Daoy (cell line): Measurements from ENCODE around the gene RHBG. TPM values are rescaled to one million over a fixed set of nuclear protein-coding genes. Genes with fewer than 3 reads are reported as not detected.

Source experiments
- DNase-seq: peaks from one replicate; pipeline ENCODE4 v3.0.0-alpha.2; 2015; ENCODE audit warnings: low read depth
- total RNA-seq: library from RNA; depleted of rRNA; stranded (reverse); fragments of >200 nt; shearing (Covaris generic); gene quantifications from 2 replicates; pipeline ENCODE4 v1.2.3, GENCODE V29; 2014

RHBG gene
- total RNA-seq, 1 experiment from 2014 or later: 0.06 TPM

DNA sequence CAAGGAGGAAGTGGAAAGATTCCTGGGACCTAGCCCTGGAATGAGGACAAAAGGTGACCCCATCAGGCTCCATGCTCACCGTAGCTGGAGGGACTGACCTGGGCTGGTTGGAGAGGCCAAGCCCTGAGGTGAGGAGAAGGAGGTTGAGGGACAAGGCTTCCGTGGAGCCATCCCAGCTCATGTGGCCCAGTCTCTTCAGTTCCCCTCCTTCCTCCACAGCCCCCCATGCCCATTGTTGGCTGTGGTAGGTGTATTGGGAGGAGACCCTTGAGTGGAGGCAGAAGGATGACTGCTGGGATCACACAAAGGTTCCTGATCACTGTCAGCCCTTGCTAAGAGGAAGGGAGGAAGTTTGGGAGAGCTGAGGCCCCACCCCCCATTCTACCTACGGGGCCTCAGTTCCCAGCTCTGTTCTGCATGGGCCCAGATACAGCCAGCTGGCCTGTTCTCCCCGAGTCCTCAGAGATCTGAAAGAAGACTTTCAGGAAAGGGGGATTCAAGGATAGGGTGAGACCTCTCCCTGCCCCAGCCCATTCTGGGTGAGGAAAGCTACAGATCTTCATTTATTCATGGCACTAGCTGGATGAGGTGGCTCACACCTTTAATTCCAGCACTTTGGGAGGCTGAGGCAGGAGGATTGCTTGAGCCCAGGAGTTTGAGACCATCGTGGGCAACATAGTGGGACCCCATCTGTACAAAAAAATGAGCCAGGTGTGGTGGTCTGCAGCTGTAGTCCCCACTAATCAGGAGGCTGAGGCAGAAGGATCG, 17.3 kb downstream of the RHBG start:
- no peak for DNase-seq

DNA sequence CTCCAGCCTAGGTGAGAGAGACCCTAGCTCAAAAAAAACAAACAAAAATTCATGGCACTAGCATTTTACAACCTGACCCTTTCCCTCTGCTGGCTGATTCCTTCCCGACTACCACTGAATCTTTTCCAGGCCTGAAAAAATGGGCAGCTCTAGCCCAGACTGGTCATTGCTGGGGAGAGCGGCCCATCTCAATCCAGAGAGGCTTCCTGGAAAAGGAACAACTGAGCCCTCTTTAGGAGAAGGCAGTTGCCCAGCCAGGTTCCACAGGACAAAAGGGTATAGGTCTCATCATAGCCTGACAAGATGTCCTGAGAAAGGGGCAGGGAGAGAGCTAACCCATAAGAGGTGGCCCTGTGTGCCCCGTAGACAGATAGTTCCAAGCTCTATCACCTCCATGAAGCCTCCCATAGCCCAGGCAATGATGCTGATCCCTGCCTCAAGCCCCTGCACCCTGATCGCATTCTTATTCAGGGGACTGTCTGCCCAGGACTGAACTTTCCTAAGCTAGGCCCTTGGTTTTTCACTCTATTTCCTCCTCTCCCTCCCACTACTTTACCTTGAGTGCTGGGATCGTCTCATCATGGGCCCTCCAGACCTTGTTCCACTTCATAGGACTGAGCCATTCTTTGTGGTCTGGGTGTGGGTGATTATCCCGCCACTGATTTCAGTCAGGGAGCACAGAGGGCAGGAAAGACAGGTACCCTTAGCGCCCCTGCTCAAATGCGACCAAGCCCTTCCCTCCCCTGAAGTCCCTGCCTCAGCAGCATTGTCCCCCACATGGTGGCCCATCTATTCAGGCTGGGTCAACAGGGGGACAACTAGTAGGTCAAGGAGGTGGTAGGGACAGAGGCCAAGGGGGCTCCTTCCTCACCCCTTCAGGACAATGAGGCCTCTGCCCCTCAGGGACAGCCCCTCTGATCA, 18.2 kb downstream of the RHBG start:
- no peak for DNase-seq

DNA sequence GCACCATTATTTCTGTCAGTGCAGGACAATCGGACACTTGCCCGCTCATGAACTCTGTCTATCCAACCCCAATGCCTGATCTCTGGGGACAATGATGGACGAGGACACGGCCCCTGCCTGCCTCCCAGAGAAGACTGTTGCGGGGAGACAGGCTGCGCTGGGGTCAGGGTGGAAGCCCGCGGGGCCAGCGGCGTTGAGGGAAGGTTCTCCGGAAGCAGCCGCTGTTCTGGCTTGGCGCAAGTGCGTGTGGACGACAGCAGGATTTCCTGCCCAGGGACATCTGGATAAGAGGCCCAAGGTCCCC, 18.8 kb downstream of the RHBG start:
- DNase-seq: no peak

DNA sequence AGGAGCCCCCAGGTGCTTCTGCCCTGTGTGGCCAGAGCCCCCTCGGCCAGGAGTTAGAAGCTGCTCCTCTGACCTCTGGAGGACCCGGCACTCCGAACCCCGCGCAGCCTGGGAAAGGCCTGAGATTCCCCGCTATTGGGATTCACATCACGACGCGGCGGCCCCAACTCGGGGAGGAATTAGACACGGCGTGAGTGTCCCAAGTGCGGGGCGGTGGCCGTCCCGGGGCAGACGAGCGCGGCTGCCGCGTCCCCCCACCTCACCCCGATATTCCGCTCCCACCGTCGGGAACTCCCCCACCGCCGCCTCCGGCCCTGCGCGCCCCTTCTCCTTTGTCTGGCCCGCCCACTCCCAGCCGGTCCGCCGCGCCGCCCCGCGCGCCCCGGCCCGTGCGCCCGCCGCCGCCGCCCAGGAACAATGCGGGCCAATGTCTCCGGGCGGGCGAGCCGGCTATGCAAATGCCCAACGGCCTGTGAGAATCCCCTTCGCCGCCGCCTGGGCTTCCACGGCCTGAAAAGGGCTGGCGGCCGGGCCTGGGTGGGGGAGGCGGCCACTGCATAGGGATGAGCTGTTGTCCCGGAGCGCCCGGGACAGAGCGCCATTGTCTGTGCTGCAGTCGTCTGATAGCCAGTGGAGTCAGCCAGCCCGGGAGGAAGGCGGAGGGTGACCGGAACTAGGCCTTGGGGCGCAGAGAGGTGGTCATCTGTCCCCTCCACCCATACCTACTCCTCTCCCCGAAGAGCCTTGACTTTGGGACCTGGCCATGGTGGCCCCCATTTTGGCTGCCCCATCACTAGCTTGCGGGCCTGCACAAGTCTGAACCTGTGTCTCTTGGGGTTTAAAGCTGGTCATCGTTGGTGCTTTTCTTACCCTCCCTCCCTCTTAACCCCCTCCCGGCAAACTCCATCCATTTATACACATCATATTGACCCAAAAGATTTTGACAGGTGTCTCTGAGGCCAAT, 19.4 kb downstream of the RHBG start:
- DNase-seq: no peak

DNA sequence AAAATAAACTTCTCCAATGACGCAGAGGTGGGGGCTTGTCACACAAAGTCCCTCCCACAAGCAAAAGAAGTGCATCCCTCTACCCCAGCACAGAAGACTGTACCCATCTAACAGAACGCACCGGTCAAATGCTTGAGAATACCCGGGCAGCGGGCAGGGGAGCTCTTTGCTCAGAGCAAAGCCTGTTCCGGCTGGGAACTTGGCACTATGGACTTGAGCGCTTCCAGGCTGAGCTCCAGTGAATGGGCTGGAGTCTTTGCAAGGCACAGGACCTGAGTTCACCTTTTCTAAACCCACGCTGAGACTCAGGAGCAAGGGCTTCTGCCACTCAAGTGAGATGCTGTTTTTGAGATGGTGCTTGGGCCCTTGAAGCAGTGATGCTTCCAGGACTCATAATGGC, 20.3 kb downstream of the RHBG start:
- no peak for DNase-seq

DNA sequence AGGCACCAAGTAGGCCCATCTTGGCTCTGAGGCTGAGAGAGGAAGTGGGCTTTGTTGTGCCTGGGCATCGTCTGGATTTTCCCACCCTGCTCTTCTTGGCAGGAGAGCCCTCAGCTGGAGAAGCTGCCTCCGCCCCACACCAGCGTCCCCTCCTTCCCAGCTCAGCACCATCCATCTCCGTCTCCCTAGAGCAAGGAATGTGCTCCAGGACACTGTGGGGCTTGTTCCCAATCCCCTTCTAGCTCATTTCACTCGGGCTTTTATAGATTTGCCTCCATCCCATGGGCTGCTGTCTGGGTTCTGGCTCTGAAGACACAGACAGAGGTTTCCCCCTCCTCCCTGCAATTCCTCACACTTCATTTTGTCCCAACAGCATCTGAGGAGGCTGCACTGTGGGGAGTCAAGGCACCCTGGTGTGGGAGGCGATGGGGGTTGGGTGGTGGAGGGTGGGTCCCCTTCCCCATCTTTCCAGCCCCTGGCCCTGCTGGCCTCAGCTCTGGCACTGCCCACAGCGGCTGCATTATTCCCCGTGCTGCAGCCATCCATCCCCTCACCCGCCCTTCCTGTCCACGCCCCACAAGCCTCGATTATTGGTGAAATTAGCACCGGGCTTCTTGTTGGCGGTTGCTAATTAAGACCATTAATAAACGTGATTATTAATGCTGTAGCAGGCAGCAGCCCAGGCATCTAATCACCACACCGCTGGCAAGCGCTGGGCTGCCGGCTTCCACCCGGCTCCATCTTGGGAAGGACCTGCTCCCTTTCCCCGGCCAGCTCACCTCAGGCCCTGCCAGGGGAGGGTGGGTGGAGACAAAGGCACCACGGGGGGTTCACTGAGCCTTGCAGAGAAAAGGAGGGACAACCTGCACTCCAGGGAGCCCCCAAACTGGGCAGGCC, 21.7 kb downstream of the RHBG start:
- no peak for DNase-seq

DNA sequence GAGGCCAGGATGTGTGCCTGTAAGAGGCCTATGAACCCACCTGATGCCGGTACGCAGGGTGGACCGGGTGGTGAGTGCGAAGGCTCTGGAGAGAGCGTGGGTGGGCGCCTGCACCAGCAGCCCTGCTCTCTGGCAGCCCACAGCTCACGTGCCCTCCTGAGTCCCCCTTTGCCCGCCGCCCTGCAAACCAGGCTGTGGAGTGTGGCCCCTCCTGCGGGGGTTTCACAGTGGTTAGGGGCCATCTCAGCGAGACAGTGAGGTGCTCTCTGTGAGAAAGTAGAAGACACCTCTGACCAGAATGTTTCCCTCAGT, 22.3 kb downstream of the RHBG start:
- no peak for DNase-seq

DNA sequence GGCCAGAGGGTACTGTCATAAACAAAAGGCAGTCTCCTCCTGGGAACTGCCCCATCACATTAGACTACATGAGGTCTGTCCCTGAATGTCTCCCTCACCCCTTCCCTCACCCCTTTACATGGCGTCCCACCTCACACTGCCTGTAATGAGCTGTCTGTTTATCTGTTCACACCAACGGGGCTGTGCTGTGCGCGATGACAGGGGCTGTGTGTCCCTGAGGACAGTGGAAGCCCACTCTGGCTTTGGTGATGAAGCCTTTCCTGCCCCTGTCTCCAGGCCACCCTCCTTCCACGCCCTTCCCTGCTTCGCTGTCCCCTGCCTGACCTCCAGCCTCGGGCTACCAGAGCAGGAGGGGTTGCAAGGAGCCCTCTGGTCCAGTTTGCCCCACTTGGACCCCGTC, 22.7 kb downstream of the RHBG start:
- DNase-seq: no peak

DNA sequence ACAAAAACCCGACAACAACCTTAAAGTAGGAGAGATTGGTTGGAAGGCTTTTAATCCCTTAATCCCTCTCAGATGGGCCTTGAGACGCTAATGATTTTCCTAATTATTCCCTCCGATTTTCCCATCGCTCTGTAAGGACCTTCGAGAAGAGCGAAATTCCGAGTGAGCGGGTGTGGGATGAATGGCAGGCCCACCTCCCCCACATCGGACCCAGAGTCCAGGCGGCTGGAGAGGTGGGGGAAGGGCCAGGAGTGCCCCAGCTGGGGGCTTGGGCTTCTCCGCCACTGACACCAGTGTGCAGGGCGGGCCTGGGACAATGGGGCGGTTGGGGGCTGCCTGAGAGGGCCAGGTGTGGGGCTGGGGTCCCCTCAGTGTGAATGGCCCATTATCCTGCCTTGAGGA, 23.4 kb downstream of the RHBG start:
- DNase-seq: no peak

DNA sequence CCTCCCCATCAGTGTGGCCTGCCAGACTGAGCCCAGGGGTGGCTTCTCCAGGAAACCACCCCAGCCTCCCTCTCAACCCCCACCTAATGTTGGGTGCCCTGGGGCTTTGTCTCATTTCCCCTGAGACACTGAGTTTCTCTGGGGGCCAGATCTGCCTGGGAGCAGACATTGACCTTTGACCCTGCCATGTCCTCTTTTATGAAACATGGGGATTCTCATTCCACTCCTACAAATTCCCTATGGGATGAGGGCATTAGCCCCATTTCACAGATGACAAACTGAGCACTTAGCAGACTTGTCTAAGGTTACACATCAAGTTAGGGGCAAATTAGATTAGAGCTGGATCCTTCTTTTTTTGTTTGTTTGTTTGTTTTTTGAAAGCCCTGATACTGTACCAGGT, 24.1 kb downstream of the RHBG start:
- DNase-seq: no peak

DNA sequence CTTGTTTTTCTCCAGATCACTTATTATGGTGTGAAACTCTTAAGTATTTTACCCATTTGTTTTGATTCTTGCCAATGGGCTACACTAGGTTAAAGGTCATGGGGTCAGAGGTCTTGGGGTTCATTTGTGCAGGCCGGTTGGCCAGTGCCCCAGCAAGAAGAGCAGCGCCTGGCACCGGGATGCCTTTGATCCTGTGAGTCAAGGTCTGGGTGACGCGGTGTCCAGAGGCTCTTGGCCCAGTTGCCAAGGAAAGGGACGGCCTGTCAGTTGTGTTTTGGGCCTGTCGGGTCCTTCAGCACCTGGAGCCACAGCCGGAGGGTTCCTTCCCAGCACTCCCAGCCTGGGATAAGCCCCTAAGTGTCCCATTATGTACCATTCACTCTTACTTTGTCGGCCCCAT, 25.1 kb downstream of the RHBG start:
- DNase-seq: no peak

DNA sequence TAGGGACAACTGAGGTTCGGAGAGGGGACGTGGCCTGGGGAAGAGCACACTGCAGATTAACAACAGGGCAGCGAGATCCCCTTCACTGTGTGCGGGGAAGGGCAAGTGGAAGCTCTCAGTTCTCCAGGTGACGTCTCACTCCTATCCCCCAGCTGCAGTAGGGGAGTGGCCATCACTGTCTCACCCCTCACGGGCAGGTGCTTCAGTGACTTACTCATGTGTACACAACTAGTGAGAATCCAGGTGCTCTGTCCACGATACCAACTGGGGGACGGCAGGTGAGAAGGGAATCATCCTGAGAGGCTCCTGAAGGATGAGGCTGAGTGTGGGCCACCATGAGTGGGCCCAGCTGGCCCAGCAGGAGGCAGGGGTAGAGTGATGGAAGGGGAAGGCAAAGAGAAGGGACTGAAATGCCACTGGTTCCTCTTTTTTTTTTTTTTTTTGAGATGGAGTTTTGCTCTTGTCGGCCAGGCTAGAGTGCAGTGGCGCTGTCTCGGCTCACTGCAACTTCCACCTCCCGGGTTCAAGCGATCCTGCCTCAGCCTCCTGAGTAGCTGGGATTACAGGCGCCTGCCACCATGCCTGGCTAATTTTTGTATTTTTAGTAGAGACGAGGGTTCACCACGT, 25.9 kb downstream of the RHBG start:
- no peak for DNase-seq

DNA sequence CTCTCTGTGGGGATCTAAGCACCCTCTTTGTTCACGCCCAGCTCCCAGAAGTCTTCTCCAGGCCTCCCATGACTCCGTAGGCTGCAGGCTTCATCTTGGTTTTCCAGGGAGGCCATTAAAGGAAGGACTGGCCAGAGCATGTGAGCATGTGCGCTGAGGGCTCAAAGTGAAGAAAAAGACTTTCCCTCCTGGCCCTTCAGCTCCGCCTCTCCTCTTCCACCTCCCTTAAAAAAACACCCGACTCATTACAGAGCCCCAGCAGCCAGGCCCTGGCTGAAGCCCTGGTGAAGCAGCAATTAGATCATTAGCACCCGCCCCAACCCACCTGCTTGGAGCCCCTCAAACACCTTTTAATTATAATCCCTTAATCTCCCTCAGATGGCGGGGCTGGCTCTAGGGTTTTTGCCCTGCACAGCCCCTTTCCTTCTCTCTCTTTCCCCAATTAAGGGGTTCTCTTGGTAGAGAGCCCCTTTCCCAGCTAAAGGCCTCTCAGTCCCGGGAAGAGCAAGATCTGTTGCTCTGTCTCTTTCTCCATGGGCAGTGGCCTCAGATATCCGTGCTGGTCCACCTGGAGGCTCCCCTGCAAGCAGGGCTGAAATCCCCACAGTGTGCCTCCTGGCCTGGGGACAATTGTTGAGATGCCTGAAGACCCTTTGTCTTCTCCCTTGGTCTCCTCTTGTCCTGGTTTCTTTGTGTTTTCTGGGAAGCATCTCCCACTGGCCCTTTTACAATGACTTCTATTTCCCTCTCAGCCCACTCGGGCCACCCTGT, 30.5 kb downstream of the RHBG start:
- no peak for DNase-seq

DNA sequence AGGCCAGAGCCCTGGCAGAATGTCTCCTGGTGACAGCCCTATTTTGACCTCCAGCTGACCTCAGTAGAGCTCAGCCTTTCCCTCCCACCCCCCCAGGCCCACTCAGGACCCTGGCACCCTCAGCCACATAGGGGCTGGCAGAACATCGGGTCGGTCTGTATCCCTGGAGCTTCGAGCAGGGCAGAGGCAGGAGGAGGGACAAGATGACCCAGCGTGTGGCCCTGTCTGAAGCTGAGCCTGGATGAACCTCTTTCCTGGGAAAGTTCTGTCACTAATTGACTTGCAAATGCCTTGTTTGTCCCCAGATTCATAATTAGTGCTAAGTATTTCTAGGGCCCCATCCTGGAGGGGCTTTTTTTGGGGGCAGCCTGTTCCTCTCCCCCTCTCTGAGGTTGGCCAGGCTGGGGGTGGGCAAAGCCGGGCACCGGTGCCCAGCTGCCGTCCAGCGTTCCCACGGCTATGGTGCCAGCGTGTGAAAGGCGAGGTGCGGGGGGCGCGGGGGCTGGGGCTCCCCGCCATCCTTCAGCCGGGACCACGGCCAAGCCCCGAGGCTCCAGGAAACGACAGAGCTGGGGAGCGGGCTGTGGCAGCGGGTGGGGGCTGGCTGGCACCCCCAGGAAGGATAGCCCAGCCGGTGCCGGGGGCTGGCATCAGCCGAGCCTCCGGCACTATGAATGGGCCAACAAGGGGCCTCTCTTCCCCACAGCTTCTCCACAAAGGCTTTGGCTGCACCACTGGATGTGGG, 31.4 kb downstream of the RHBG start:
- no peak for DNase-seq

DNA sequence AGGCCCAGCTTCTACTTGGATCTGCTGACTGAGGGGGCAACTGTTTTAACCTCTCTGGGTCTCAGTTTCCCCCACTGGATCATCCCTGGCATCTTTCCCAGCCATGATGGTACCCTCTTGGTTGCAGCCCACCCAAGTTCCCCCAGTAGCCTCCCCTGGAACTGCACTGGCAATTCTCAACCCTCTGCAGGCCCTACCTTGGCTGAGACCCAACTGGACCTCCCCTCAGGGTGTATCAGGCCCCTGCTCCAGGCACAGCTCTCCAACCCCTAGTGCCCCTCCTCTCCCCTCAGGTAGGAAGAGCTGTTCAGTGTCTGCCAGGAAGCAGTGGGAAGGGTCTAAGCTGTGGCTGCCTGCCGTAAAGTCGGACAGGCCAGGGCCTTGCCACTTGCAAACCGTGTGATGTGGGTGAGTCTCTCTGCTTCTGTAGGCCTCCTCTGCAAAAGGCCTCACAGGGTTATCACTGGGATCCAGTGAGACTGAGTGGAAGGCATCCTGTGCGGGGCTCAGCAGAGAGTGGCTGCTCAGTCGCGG, 32.1 kb downstream of the RHBG start:
- no peak for DNase-seq

DNA sequence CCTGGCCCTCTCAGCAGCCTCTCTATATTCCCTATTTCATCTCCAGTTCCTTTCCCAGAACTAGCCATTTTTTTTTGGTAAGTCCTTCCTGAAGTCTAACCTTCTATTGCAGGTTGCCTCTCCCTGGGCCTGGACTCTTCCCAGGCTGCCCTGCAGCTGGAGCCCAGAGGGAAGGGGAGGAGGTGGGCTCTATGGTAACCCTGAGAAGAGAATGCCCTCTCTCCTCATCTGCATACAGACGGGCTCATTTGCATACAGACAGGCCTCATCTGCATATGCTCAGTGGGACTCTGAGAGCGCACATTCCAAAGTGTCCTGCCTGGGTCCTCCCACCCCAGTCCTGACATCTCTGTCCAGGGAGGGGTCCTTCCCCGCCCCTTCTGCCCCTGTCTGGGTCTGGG, 32.7 kb downstream of the RHBG start:
- no peak for DNase-seq

DNA sequence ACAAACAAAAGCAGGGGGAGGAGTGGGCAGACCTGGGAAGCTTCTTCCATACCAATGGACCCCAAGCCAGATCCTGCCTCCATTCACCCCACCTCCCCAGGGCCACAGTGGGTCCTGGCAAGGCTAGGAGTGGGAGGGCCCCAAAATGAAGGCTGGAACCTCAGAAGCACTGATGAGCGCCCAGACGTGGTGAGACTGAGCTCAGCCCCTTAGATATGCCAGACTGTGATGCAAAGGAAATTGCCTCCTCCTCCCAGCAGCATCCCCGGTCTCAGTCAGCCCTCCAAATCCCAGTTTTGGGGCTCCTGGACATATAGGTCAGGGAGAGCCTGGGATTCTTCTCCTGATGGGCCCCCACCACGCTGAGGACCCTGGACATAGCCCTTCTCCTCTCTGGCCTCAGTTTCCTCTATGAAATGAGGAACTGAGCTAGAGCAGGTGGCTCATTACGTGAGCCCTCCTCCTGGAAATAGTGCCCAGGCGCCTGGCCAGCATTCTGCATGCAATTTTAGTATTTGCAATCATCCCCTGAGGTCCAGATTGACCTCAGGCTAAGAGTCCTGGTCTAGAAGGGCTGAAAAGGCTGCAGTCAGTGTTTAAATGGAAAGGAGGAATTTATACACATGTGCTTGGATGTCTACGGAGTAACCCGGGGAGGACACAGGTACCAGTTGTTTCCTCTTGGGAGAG, 33.5 kb downstream of the RHBG start:
- no peak for DNase-seq

DNA sequence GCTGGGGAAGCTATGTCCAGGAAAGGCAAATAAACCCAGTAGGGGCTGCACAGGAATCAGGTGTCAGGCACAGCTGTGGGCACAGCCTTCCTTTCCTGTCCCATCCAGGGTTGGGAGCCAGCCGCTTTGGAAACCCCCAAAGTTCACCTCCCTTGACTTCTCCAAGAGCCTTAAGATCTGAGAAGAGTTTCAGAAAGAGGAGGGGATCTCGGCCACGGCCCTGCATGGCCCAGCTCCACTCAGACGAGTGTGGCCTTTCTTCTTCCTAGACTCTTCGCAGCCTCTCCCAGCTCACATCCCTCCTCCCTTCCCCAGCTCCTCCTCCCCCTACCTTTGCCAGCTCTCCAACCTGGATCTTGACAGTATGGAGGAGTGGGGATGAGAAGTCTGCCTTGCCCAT, 36.7 kb downstream of the RHBG start:
- DNase-seq: no peak
